SU-DHL-6 (cell line): ENCODE measurements around the gene RACGAP1.

ENCODE experiments used
- H2AFZ ChIP-seq: fragments of 200-600 bp; sonication (generic); 2 replicates; pipeline ENCODE4 v1.6.1; 2014; ENCODE audit warnings: low read depth, mild to moderate bottlenecking, moderate library complexity, mixed read lengths, antibody characterized with exemption, low read length; ENCODE audit not compliant: severe bottlenecking
- H3F3A ChIP-seq: fragments of 200-600 bp; shearing (Covaris generic); 2 replicates; pipeline ENCODE4 v1.6.0; 2016; ENCODE audit warnings: antibody characterized with exemption, mild to moderate bottlenecking; ENCODE audit not compliant: insufficient read depth
- H3K27ac ChIP-seq: fragments of 200-600 bp; sonication (generic); 2 replicates; pipeline ENCODE4 v1.5.1; 2016; ENCODE audit warnings: low read depth, mild to moderate bottlenecking, low read length, moderate library complexity, mixed read lengths
- H3K27me3 ChIP-seq: fragments of 200-600 bp; sonication (generic), shearing (Covaris generic); 2 replicates; pipeline ENCODE4 v1.6.0; 2014; ENCODE audit warnings: mild to moderate bottlenecking, low read length
- H3K36me3 ChIP-seq: fragments of 200-600 bp; sonication (generic); 2 replicates; pipeline ENCODE4 v1.6.1; 2014; ENCODE audit warnings: mild to moderate bottlenecking, low read length, mixed read lengths
- H3K4me2 ChIP-seq: fragments of 300-600, 200-600 bp; shearing (Covaris generic), sonication (generic); 2 replicates; pipeline ENCODE4 v1.6.0; 2014; ENCODE audit warnings: low read length, low read depth, mild to moderate bottlenecking; ENCODE audit not compliant: poor library complexity, severe bottlenecking
- H3K4me3 ChIP-seq: fragments of 200-600 bp; sonication (generic); 2 replicates; pipeline ENCODE4 v1.5.1; 2014; ENCODE audit warnings: antibody characterized with exemption, low read length, mild to moderate bottlenecking, mixed read lengths; ENCODE audit not compliant: insufficient read depth, poor library complexity, severe bottlenecking
- H3K79me2 ChIP-seq: fragments of 200-600 bp; sonication (generic); 2 replicates; pipeline ENCODE4 v1.6.1; 2014; ENCODE audit warnings: mild to moderate bottlenecking, low read length, moderate library complexity; ENCODE audit not compliant: insufficient read depth
- H3K9ac ChIP-seq: fragments of 200-600 bp; sonication (generic); 2 replicates; pipeline ENCODE4 v1.7.0; 2014; ENCODE audit warnings: mild to moderate bottlenecking, low read length
- H3K9me2 ChIP-seq: fragments of 200-600 bp; sonication (generic); replicated peaks from 2 replicates; pipeline ENCODE4 v1.6.1; 2014; ENCODE audit warnings: low read length; ENCODE audit not compliant: insufficient read depth
- H3K9me3 ChIP-seq: fragments of 200-600 bp; sonication (generic); 2 replicates; pipeline ENCODE4 v1.6.1; 2014; ENCODE audit warnings: low read length, mixed read lengths; ENCODE audit not compliant: insufficient read depth
- H4K20me1 ChIP-seq: fragments of 200-600 bp; sonication (generic); 2 replicates; pipeline ENCODE4 v1.6.1; 2014; ENCODE audit warnings: low read depth, mild to moderate bottlenecking, antibody characterized with exemption, low read length, moderate library complexity, mixed read lengths
- CTCF ChIP-seq: fragments of 200-600 bp; sonication (generic); IDR thresholded peaks from one replicate; pipeline ENCODE4 v1.5.1; 2017; ENCODE audit warnings: antibody characterized with exemption, mild to moderate bottlenecking, low read length, moderate library complexity; ENCODE audit not compliant: insufficient read depth, poor library complexity, severe bottlenecking
- EZH2phosphoT487 ChIP-seq: fragments of 200-600 bp; sonication (generic), shearing (Covaris generic); conservative IDR thresholded peaks from 2 replicates; pipeline ENCODE4 v1.6.1; 2018; ENCODE audit warnings: mild to moderate bottlenecking, antibody characterized with exemption, low read length, moderate library complexity, mixed read lengths

Gene RACGAP1

DNA sequence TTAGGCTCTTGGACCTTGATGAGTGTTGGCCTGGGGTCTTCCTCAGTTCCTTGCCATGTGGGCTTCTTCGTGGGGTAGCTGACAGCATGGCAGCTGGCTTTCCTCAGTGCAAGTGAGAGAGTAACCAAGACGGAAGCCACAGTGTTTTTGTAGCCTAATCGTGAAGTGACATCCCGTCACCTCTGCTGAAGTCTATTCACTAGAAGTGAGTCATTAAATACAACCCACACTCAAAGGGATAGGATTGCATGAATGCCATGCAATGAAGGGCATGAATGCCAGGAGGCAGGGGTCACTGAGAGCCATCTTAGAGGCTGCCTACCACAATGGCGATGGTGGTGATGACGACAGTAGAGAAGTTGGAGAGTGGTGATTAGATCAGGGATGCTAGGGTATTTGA is 18.6 kb upstream of the RACGAP1 start:
- H3K4me3 ChIP-seq, result no peak overlapping the region
- no peak overlapping the region for H3K27ac ChIP-seq
- no peaks in the 10 kb centered on the region for H3K79me2 ChIP-seq
- no peak overlapping the region for H3K4me2 ChIP-seq
- no peak overlapping the region for H3K9ac ChIP-seq
- H3K9me2 ChIP-seq, result no peaks in the 10 kb centered on the region
- no peak overlapping the region for H2AFZ ChIP-seq
- H3K27me3 ChIP-seq, result no peaks in the 10 kb centered on the region
- H3K36me3 ChIP-seq, result no peaks in the 10 kb centered on the region
- no peaks in the 10 kb centered on the region for H3K9me3 ChIP-seq
- H4K20me1 ChIP-seq, result no peaks in the 10 kb centered on the region
- H3F3A ChIP-seq, result no peaks in the 10 kb centered on the region
- no peak for TF ChIP-seq EZH2phosphoT487
- TF ChIP-seq CTCF, result no peak

GRCh38 chr12:50043308-50043707 is 18.0 kb upstream of the RACGAP1 start:
- H3K9ac ChIP-seq, result no peak overlapping the region
- H3K36me3 ChIP-seq, result no peaks in the 10 kb centered on the region
- H2AFZ ChIP-seq, result no peak overlapping the region
- H3K9me3 ChIP-seq, result no peaks in the 10 kb centered on the region
- no peaks in the 10 kb centered on the region for H3K9me2 ChIP-seq
- H3K4me2 ChIP-seq, result no peak overlapping the region
- H3F3A ChIP-seq, result no peaks in the 10 kb centered on the region
- no peaks in the 10 kb centered on the region for H3K27me3 ChIP-seq
- TF ChIP-seq EZH2phosphoT487, result no peak
- TF ChIP-seq CTCF, result no peak
- no peak overlapping the region for H3K27ac ChIP-seq
- no peak overlapping the region for H3K4me3 ChIP-seq
- H4K20me1 ChIP-seq, result no peaks in the 10 kb centered on the region
- H3K79me2 ChIP-seq, result no peaks in the 10 kb centered on the region

GRCh38 chr12:50042693-50043092 is 17.4 kb upstream of the RACGAP1 start:
- no peaks in the 10 kb centered on the region for H3K9me3 ChIP-seq
- H3K27ac ChIP-seq, result no peak overlapping the region
- no peaks in the 10 kb centered on the region for H3K79me2 ChIP-seq
- no peaks in the 10 kb centered on the region for H3K36me3 ChIP-seq
- H2AFZ ChIP-seq, result no peak overlapping the region
- H3K4me3 ChIP-seq, result no peak overlapping the region
- no peaks in the 10 kb centered on the region for H4K20me1 ChIP-seq
- no peak overlapping the region for H3K9ac ChIP-seq
- TF ChIP-seq EZH2phosphoT487 (no peak), CTCF (no peak)
- H3F3A ChIP-seq, result no peaks in the 10 kb centered on the region
- no peaks in the 10 kb centered on the region for H3K27me3 ChIP-seq
- H3K4me2 ChIP-seq, result no peak overlapping the region
- no peaks in the 10 kb centered on the region for H3K9me2 ChIP-seq

- TF ChIP-seq EZH2phosphoT487 (no peak), CTCF (no peak)
- Histone ChIP-seq H3K9ac (no peak overlapping the region), H3K36me3 (no peaks in the 10 kb centered on the region), H3K27ac (no peak overlapping the region), H3K9me3 (no peaks in the 10 kb centered on the region), H3F3A (no peaks in the 10 kb centered on the region), H3K4me2 (no peak overlapping the region), H3K27me3 (no peaks in the 10 kb centered on the region), H3K4me3 (no peak overlapping the region), H3K9me2 (no peaks in the 10 kb centered on the region), H3K79me2 (no peaks in the 10 kb centered on the region), H4K20me1 (no peaks in the 10 kb centered on the region), H2AFZ (no peak overlapping the region)
Measured at GRCh38 chr12:50041962-50042361, 16.7 kb upstream of the RACGAP1 start.
